Heart left ventricle (tissue), 16 donors: ENCODE measurements around the gene ARMC2. TPM values are rescaled to one million over a fixed set of nuclear protein-coding genes. Genes with fewer than 3 reads are reported as not detected.

Experiments
- ATAC-seq, 4 donors: fragments of 200-7000 bp; cut with Tn5 transposase; one replicate each; pipeline ENCODE4 v1.9.1; 2020 to 2022; ENCODE audit warnings: moderate library complexity in 4 of 4, mild to moderate bottlenecking in 3 of 4, moderate number of reproducible peaks in 1 of 4
- DNase-seq, 5 donors: peaks; one replicate each; pipeline ENCODE4 v3.0.0-alpha.2; 2020
- H3K27ac ChIP-seq, 12 donors: fragments of 200-600 bp; sonication (generic) in 4 of 12; one replicate each; pipeline versions ENCODE4 v1.5.0 to v1.8.0; 2016 to 2022; ENCODE audit warnings: mild to moderate bottlenecking in 2 of 12
- H3K27me3 ChIP-seq, 9 donors: fragments of 200-600 bp; sonication (generic) in 2 of 9; one replicate each; pipeline versions ENCODE4 v1.5.1 to v1.8.0; 2016 to 2022; ENCODE audit warnings: mild to moderate bottlenecking in 3 of 9
- H3K36me3 ChIP-seq, 9 donors: fragments of 200-600 bp; sonication (generic) in 2 of 9; one replicate each; pipeline versions ENCODE4 v1.5.0 to v1.8.0; 2018 to 2022; ENCODE audit warnings: mild to moderate bottlenecking in 2 of 9
- H3K4me1 ChIP-seq, 12 donors: fragments of 200-600 bp; sonication (generic) in 4 of 12; one replicate each; pipeline versions ENCODE4 v1.5.0 to v1.8.0; 2016 to 2022; ENCODE audit warnings: mild to moderate bottlenecking in 3 of 12
- H3K4me3 ChIP-seq, 12 donors: fragments of 200-600 bp; sonication (generic) in 4 of 12; one replicate each; pipeline versions ENCODE4 v1.5.0 to v1.8.0; 2017 to 2022; ENCODE audit warnings: mild to moderate bottlenecking in 9 of 12, moderate library complexity in 4 of 12
- H3K9me3 ChIP-seq, 12 donors: fragments of 200-600 bp; sonication (generic) in 4 of 12; one replicate each; pipeline versions ENCODE4 v1.5.0 to v1.8.0; 2016 to 2022; ENCODE audit warnings: mild to moderate bottlenecking in 1 of 12
- POLR2A ChIP-seq, 2 donors: fragments of 450-650 bp; IDR thresholded peaks; one replicate each; pipeline ENCODE4 v1.6.1; 2017; ENCODE audit warnings: antibody characterized with exemption in 2 of 2, mild to moderate bottlenecking in 2 of 2, moderate library complexity in 2 of 2
- WGBS, 4 donors: extraction: QIAGEN DNeasy Blood & Tissue Kit in 2 of 4; methylation state at CpG; one replicate each; pipeline versions ENCODE4 v1.1.5 to v1.1.7; 2013 to 2018; 5-methylcytosine and 5-hydroxymethylcytosine counted together
- intact Hi-C, 10 donors: fragments of 100-400 bp; cut with DNase I; formaldehyde crosslinking; loops; one replicate each; pipeline versions ENCODE4 v1.11.1 to v1.14.2; 2022
- polyA plus RNA-seq, 2 donors: library from polyadenylated mRNA; stranded (reverse); fragments of 200-250 nt; gene quantifications; one replicate each; pipeline ENCODE4 v1.2.3, GENCODE V29; 2013
- total RNA-seq, 9 donors: library from RNA; depleted of rRNA in 2 of 9; stranded (reverse); fragments of >200 nt in 2 of 9; fragmentation: NEBNext Ultra II Directional in 3 of 9; extraction: Animal tissue kit (Norgen Biotek cat#: 25700) in 3 of 9; gene quantifications; one replicate each; pipeline versions ENCODE4 v1.1.0 to v1.2.4, GENCODE V29; 2016 to 2023
- TF ChIP-seq, protein P1 (sequence below), 12 donors: fragments of 200-600 bp; sonication (generic) in 4 of 12; IDR thresholded peaks; one replicate each; pipeline versions ENCODE4 v1.5.0 to v1.8.0; 2018 to 2022; ENCODE audit warnings: antibody characterized with exemption in 12 of 12, mild to moderate bottlenecking in 5 of 12
- donor health status: ischemic (EF 13 %, LVEDD 7.1; RV severe dilation, severe dysfunction).
- donor health status: healthy with polysubstance abuse.
- donor health status: DM: no; HTN: yes; CAD: no.
- donor health status: DM: no; HTN: no; CAD: no.
- donor health status: ischemic (EF 25% LVEDD 6.9; RV normal size, moderate dysfunction).
- donor health status: ischemic (EF 25% LVEDD 5.7; RV mildly dilated, moderate dysfunction).
- donor health status: healthy.
- donor health status: DM: yes; HTN: yes; CAD: no.
- donor health status: ischemic (EF 35%, LVEDD 5.7; RV mildly dilated, moderate dysfunction).
- donor health status: nonischemic (EF 11% LVEDD 7.7; RV severe dilation, severe dysfunction).
- donor health status: DM: yes; HTN: yes; CAD: no.
- donor health status: PGD.
- donor health status: ischemic (EF 29% LVEDD 5.4; RV normal size, mild dysfunction).
- donor health status: nonischemic (EF 23%, LVEDD 6.1; RV moderate dilation, normal function).

ARMC2 gene
- total and polyA plus RNA-seq, 11 donors, result 3.1 to 18.0 (median 9.2) TPM

DNA sequence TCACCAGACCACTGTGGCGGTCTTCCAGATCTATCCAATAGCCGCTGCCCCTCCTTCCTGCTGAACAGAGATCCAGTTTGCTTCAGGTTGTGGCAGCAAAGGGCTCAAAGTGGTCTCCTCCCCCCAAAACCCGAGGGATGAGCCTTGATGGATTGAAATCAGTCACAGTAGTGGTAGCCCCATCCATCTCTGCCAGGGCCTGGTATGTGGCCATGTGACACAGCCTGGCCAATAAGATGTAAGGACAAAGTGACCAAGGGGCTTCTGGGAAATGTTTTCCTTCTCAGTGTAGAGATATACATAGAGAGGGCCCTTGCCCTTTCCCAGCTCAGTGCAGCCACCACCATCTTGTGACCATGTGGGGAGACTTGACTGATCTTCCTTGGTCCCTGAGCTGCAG, 4.1 kb upstream of the ARMC2 start:
- Histone ChIP-seq H3K36me3 (no peaks in the 10 kb centered on the region), H3K9me3 (no peaks in the 10 kb centered on the region), H3K4me3 (no peak overlapping the region), H3K4me1 (peaks cover 0 to 47% (median 6%) of the 10 kb centered on the region in 12 donors), H3K27me3 (no peaks in the 10 kb centered on the region), H3K27ac (no peak overlapping the region)
- no peak for DNase-seq
- WGBS, 4 donors, result 81 to 89% (median 85%) methylated on average over 3 of the region's 3 CpGs
- TF ChIP-seq, protein P1, sequence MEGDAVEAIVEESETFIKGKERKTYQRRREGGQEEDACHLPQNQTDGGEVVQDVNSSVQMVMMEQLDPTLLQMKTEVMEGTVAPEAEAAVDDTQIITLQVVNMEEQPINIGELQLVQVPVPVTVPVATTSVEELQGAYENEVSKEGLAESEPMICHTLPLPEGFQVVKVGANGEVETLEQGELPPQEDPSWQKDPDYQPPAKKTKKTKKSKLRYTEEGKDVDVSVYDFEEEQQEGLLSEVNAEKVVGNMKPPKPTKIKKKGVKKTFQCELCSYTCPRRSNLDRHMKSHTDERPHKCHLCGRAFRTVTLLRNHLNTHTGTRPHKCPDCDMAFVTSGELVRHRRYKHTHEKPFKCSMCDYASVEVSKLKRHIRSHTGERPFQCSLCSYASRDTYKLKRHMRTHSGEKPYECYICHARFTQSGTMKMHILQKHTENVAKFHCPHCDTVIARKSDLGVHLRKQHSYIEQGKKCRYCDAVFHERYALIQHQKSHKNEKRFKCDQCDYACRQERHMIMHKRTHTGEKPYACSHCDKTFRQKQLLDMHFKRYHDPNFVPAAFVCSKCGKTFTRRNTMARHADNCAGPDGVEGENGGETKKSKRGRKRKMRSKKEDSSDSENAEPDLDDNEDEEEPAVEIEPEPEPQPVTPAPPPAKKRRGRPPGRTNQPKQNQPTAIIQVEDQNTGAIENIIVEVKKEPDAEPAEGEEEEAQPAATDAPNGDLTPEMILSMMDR (IDR thresholded peaks at IDR 0.05), result no peak
- no peak for TF ChIP-seq POLR2A (IDR thresholded peaks at IDR 0.05)
- no peak for ATAC-seq
- intact Hi-C loops, result loop anchor here in 2 of 10 donors (10.0 kb wide), 1 partner anchor 231 kb away; no protein-coding TSS in a partner anchor

DNA sequence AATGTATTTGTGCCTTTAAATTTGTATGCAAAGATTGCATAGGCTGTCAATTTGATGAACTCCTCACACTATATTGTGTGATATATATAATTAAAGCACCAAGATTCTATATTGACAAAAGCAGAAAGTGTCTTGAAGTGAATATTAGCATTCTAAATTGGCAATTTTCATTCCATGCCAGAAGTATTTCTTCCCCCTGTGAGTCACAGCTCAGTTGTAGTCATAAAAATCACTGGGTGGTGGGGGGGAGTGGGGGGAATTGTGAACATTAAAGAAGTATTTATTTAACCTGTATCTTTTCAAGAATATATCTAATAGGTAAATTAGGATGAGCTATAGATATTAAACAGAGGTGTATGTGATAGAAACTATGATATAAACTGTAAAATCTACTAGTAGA, 3.1 kb upstream of the ARMC2 start:
- DNase-seq, result no peak
- TF ChIP-seq POLR2A (IDR thresholded peaks at IDR 0.05), result no peak
- TF ChIP-seq, protein P1 (IDR thresholded peaks at IDR 0.05), result no peak
- Histone ChIP-seq H3K27me3 (no peaks in the 10 kb centered on the region), H3K27ac (no peak overlapping the region), H3K4me3 (no peak overlapping the region), H3K4me1 (peaks cover 0 to 50% (median 16%) of the 10 kb centered on the region in 12 donors), H3K9me3 (no peaks in the 10 kb centered on the region), H3K36me3 (no peaks in the 10 kb centered on the region)
- ATAC-seq, result no peak
- intact Hi-C loops, result loop anchor here in 5 of 10 donors (5.0 to 10.0 kb wide), 5 partner anchors 47 to 537 kb away; partner anchors contain the start of gene CD164 (in 1 of the 5)

DNA sequence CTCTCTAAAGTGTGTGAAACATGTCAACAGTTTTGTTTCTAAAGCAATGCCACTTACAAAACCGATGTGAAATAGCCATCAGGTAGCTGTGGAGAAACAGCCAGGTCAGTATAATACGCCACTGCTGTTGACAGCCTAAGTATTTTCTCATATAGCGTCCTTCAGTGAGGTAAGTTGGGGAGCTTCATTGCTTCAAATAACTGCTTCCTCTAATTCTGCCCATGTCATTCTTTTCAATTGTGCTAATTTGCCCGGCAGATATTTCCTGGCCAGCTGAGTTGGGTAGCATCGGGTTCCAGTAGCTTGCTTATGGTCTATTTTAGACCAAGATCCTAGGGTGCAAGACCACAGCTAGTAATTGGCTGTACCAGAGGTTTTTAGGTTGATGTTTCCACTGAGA, 2.1 kb upstream of the ARMC2 start:
- intact Hi-C loops, result loop anchor here in 5 of 10 donors (5.0 to 10.0 kb wide), 5 partner anchors 46 to 536 kb away; partner anchors contain the start of gene CD164 (in 1 of the 5)
- 73 to 77% (median 74%) methylated on average over 5 of the region's 5 CpGs for WGBS, 4 donors
- Histone ChIP-seq H3K4me1 (peaks cover 0 to 53% (median 24%) of the 10 kb centered on the region in 12 donors), H3K27me3 (no peaks in the 10 kb centered on the region), H3K4me3 (no peak overlapping the region), H3K9me3 (no peaks in the 10 kb centered on the region), H3K27ac (peak overlapping the region in 1 of 12 donors; percentile 50), H3K36me3 (no peaks in the 10 kb centered on the region)
- DNase-seq (no peak), ATAC-seq (no peak)
- TF ChIP-seq, protein P1 (IDR thresholded peaks at IDR 0.05), result no peak
- TF ChIP-seq POLR2A (IDR thresholded peaks at IDR 0.05), result no peak

DNA sequence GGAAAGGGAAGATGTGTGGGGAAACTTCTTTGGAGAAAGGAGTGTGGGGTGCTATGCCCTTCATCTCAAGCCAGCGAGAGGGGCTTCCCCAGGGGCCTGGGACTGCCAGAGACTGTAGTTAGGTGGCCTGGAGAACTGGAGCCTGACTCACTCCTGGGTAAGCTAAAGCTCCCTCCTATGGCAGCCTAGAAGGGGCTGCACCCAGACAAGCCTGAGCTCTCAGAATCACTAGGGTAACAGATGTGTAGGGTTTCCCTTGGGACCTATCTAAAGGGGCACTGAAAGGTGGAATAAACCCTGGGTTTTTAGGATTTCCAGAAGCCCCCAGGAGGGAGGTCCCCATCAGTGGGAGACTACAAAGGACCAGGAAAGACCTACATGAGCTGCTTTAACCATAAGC, 1.6 kb upstream of the ARMC2 start:
- H3K9me3 ChIP-seq, result no peaks in the 10 kb centered on the region
- H3K27me3 ChIP-seq, result no peaks in the 10 kb centered on the region
- no peak for TF ChIP-seq POLR2A (IDR thresholded peaks at IDR 0.05)
- TF ChIP-seq, protein P1 (IDR thresholded peaks at IDR 0.05), result no peak
- no peaks in the 10 kb centered on the region for H3K36me3 ChIP-seq
- ATAC-seq, result no peak
- no peak overlapping the region for H3K4me3 ChIP-seq
- no peak for DNase-seq
- no peak overlapping the region for H3K27ac ChIP-seq
- peaks cover 0 to 58% (median 24%) of the 10 kb centered on the region in 12 donors for H3K4me1 ChIP-seq
- WGBS, 4 donors, result 87 to 100% (median 94%) methylated on average over 1 of the region's 1 CpG
- intact Hi-C loops, result loop anchor here in 5 of 10 donors (5.0 to 10.0 kb wide), 5 partner anchors 46 to 536 kb away; partner anchors contain the start of gene CD164 (in 1 of the 5)
